GM12873 (cell line): ENCODE measurements around the gene DNAJB8.

Source experiments
- TF ChIP-seq, protein P1 (sequence below): IDR thresholded peaks from 2 replicates; pipeline ENCODE4 v1.5.1; 2012; ENCODE audit warnings: low read depth, mild to moderate bottlenecking, moderate library complexity, low read length, control low read depth; ENCODE audit not compliant: insufficient read depth; ENCODE audit errors: missing control alignments

The DNAJB8 gene

DNA sequence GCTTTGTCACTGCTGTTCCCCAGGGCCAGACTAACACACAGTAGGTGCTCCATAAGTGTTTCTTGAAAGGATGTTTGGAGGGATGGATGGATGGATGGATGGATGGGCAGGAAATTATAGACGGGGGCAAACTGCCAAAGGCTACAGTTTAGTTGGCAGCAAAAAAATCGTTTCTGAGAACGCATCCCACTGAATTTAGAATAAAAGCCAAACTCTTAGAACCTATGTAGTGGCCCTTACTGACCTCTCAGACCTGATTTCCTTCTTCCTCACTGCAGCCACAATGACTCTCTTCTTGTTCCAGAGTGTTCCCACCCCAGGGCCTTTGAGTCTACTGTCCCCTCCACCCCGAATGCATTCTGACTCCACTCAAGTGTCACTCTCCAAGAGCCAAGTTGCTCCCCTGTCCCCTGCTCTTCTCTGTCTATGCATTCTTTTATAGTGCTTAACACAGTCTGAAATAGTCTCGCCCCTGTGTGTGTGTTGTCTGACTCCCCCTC is 31.5 kb upstream of the DNAJB8 start:
- TF ChIP-seq, protein P1, sequence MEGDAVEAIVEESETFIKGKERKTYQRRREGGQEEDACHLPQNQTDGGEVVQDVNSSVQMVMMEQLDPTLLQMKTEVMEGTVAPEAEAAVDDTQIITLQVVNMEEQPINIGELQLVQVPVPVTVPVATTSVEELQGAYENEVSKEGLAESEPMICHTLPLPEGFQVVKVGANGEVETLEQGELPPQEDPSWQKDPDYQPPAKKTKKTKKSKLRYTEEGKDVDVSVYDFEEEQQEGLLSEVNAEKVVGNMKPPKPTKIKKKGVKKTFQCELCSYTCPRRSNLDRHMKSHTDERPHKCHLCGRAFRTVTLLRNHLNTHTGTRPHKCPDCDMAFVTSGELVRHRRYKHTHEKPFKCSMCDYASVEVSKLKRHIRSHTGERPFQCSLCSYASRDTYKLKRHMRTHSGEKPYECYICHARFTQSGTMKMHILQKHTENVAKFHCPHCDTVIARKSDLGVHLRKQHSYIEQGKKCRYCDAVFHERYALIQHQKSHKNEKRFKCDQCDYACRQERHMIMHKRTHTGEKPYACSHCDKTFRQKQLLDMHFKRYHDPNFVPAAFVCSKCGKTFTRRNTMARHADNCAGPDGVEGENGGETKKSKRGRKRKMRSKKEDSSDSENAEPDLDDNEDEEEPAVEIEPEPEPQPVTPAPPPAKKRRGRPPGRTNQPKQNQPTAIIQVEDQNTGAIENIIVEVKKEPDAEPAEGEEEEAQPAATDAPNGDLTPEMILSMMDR = no peak

DNA sequence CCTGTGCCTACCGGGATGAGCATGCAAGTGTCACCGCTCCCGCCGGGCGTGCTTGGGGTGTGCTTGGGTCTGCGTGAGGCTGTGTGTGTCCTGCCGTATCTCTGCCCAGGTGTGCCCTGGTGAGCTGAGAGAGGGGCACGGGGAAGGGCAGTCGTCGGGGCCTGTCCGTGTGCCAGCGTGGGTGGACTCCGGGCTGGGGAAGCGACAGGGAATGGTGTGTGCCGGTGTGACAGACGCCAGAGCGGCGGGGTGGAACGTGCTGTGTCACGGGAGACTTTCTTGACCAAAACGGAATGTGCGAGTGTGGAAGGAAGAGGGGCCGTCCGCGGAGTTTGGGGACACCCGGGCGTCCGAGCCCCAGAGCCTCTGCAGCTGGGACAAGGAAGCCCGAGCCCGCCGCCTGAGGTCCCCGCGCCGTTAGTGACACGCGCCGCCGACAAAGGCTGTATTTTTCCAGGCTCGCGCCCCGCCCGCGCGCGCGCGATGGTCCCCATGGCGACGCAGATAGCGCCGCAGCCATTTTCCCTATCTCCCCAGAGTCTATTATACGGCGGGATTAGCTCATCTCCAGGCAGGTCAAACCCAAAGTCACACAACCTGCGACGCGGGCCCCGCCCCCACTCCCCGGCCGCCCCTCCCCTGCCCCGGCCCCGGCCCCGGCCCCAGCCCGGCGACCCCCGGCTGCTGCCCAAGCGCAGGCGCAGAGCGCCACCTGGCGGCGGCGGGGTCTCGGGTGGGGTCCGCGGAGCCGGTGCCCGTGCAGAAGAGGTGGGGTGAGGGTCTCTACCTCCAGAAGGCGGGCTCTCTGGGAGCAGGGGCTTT is 30.8 kb upstream of the DNAJB8 start:
- TF ChIP-seq, protein P1 = peak; percentile 73

DNA sequence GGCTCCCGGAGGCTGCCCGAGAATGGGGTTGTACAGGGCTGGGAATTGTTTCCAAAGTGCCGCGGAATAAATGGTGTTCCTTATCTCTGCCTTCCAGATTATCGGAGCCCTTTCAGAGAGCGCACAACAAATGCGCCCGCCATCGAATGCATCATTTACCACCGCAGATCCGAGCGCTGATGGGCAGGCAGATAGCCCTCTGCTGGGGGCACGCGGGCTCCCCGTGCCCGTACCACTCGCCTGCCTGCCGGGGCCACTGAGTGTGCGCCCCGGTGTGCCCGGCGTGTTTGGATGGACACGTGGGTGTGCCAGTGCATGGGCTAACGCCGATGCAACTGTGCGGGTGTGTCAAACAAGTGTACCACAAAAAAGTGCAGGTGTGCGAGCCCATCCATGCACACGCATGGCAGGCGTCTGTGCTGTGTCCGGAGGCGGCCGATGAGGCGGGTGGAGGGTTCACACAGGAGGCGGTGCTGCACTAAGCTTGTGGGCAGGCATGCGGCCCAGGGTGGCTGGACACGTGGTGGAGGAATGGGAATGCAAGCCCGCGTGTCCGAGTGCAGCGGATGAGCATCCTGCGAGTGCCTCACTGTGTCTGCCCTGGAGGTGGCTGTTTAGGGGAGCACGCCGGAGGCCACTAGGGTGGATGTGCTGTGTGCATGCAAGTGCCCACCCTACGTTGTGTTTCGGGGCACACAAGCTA is 30.1 kb upstream of the DNAJB8 start:
- TF ChIP-seq, protein P1 = no peak

DNA sequence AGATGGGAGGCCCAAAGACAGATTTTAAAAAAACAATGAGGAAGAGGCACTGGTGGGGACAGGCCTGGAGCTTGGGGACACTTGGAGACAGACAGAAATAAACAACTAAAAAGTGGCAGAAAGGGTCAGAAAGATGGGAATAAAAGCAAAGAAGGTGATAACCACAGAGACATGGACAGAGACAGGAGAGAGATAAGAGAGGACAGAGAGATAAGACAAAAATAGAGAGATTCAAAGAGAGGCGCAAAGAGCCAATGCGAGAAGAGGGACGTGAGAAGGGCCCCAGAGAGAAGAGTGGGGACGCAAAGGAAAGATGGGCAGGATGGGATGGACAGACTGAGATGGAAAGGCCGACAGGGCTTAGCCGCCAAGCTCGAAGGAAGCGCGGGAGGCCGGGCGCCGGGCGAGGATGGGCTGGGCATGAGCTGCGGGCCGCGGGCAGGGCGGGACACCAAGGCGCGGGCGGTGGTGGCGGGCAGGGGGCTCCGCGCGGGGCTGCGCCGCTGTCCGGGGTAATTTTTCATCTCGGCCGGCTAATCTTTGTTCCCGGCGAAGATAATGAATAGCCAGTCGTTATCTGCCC is 29.4 kb upstream of the DNAJB8 start:
- TF ChIP-seq, protein P1 = no peak

DNA sequence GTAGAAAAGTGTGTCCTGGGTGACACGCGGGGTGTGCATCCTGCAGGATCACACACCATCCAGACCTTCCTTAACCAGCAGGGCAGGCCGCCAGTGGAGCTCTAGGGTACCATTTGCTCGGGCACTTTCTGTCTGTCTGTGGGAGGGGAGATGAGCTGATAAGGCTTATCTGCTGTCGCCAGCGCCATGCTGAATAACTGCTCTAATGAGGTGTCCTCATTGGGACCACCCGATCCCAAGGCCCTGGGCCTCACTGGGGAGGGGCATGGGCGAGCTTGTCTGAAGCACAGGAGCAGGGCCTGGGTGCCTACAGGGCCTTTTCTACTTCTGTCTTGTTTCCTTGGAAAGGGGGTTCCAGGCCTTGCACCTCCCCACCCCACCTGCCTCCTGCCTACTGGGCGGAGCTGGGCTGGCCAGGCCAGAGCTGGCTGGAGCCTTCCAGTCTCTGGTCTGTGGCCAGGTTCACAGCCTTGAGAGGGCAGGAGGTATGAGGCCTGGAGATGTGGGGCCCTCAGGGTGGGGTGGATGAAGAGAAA is 28.8 kb upstream of the DNAJB8 start:
- TF ChIP-seq, protein P1 = no peak

DNA sequence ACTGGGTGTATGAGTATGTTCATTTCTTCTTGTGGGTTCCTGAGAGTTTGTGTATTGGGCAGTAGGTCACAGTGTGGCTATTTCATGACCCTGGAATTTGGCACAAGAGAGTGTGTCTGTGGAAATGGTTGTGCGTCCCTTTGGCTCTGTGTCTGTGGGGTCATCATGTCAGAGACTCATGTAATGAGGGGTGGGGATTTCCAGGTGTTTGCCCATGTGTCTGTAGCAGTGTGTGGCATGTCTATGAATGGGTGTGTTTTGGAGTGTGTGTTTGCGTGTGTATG is 27.6 kb upstream of the DNAJB8 start:
- TF ChIP-seq, protein P1 = no peak
